ENCODE data around the gene CDH23. TPM values are rescaled to one million over a fixed set of nuclear protein-coding genes. Genes with fewer than 3 reads are reported as not detected.

CDH23 gene
- total and polyA plus RNA-seq, 8 donors: 3.4 to 64.6 (median 9.9) TPM

GRCh38 chr10:71573562-71574518 is 177.1 kb downstream of the CDH23 start:
- WGBS, 2 donors: 78 to 83% methylated on average over 22 of the region's 22 CpGs
- Histone ChIP-seq H3K9me3 (no peaks in the 10 kb centered on the region), H3K4me3 (no peak overlapping the region), H3K36me3 (no peaks in the 10 kb centered on the region), H3K27ac (no peak overlapping the region), H3K4me1 (no peaks in the 10 kb centered on the region), H3K27me3 (no peaks in the 10 kb centered on the region)
- no peak for TF ChIP-seq CTCF (IDR thresholded peaks at IDR 0.05)
- no peak for DNase-seq
- no peak for ATAC-seq
- FAIRE-seq: no peak
- intact Hi-C loops (cut with DNase I): loop anchor here in 2 of 3 donors (5.0 to 10.0 kb wide), 4 partner anchors 177 to 259 kb away; partner anchors contain the start of genes CDH23 (in 1 of the 2) and SLC29A3 (in 1 of the 2)

- ATAC-seq: no peak
- intact Hi-C loops (cut with DNase I): loop anchor here in 1 of 3 donors (10.0 kb wide), 1 partner anchor 261 kb away; the partner anchor contains the start of gene SLC29A3
Measured at GRCh38 chr10:71575451-71575850, 178.7 kb downstream of the CDH23 start.

GRCh38 chr10:71575934-71576801 is 179.4 kb downstream of the CDH23 start:
- intact Hi-C loops (cut with DNase I): loop anchor here in 1 of 3 donors (10.0 kb wide), 1 partner anchor 261 kb away; the partner anchor contains the start of gene SLC29A3

More at GRCh38 chr10:71575451-71575850, 178.7 kb downstream of the CDH23 start:
- WGBS, 2 donors: 70 to 73% methylated on average over 14 of the region's 14 CpGs
- FAIRE-seq (no peak), DNase-seq (no peak)
- no peak for TF ChIP-seq CTCF (IDR thresholded peaks at IDR 0.05)
- Histone ChIP-seq H3K27me3 (no peaks in the 10 kb centered on the region), H3K4me3 (no peak overlapping the region), H3K27ac (no peak overlapping the region), H3K36me3 (no peaks in the 10 kb centered on the region), H3K4me1 (no peaks in the 10 kb centered on the region), H3K9me3 (no peaks in the 10 kb centered on the region)

GRCh38 chr10:71576842-71577241 is 180.1 kb downstream of the CDH23 start:
- no peak overlapping the region for H3K4me3 ChIP-seq
- no peaks in the 10 kb centered on the region for H3K27me3 ChIP-seq
- FAIRE-seq (no peak), ATAC-seq (no peak), DNase-seq (no peak)
- H3K36me3 ChIP-seq: no peaks in the 10 kb centered on the region
- intact Hi-C loops (cut with DNase I): loop anchor here in 1 of 3 donors (10.0 kb wide), 1 partner anchor 262 kb away; the partner anchor contains the start of gene SLC29A3
- no peak overlapping the region for H3K27ac ChIP-seq
- WGBS, 2 donors: 81 to 87% methylated on average over 9 of the region's 9 CpGs
- H3K9me3 ChIP-seq: no peaks in the 10 kb centered on the region
- H3K4me1 ChIP-seq: no peaks in the 10 kb centered on the region
- no peak for TF ChIP-seq CTCF (IDR thresholded peaks at IDR 0.05)

More at GRCh38 chr10:71575934-71576801, 179.4 kb downstream of the CDH23 start:
- Histone ChIP-seq H3K4me1 (no peaks in the 10 kb centered on the region), H3K36me3 (no peaks in the 10 kb centered on the region), H3K27ac (no peak overlapping the region), H3K27me3 (no peaks in the 10 kb centered on the region), H3K9me3 (no peaks in the 10 kb centered on the region), H3K4me3 (no peak overlapping the region)
- FAIRE-seq (no peak), ATAC-seq (no peak), DNase-seq (no peak)
- 73 to 77% methylated on average over 16 of the region's 16 CpGs for WGBS, 2 donors
- TF ChIP-seq CTCF (IDR thresholded peaks at IDR 0.05): no peak
